ENCODE data around the gene CACNA2D1. TPM values are rescaled to one million over a fixed set of nuclear protein-coding genes. Genes with fewer than 3 reads are reported as not detected.

Gene CACNA2D1
- total RNA-seq, 1 experiment from 2014 or later: 0.27 TPM

DNA sequence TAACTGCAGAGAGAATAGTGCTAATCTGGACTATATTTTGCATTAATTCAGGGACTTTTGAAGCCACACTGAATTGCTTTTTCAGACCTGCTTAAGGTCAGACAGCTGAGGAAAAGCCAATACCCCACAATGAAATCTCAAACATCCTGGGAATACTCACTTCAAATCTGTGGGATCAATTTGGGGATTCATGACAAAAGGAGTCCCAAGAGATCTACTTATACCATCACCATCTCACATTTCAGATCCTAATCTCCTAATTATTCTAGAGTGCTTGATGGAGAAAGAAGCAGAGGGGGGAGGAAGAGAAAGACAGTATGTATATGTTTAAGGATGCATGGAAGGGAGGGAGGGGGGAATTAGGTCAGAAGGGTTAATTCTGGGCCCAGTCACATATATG, 202.2 kb downstream of the CACNA2D1 start:
- ATAC-seq (no peak), DNase-seq (ENCODE audit: low read depth, low spot score) (no peak)
- no TSS peak for BruUV-seq (replicated peaks)
- TF ChIP-seq JUND (IDR thresholded peaks at IDR 0.05) (no peak), ELF1 (IDR thresholded peaks at IDR 0.05; ENCODE audit: borderline replicate concordance, low read depth) (no peak)
- ChIA-PET CTCF (no interaction called here), POLR2A (no interaction called here), RAD21 (ENCODE audit: low non-redundant PET in 1 of 2, low total read pairs in 2 of 2, uncharacterized antibody in 2 of 2, unreplicated experiment in 2 of 2) (no interaction called here)
- Histone ChIP-seq H3K9me3 (ENCODE audit: control insufficient read depth in 1 of 2, insufficient read depth in 1 of 2, low read depth in 1 of 2, low read length in 2 of 2) (no peaks in the 10 kb centered on the region), H3K4me2 (ENCODE audit: low read length) (no peak overlapping the region), H4K20me1 (ENCODE audit: insufficient read depth) (no peaks in the 10 kb centered on the region), H3K79me2 (ENCODE audit: insufficient read depth, low read length) (no peaks in the 10 kb centered on the region), H3K36me3 (ENCODE audit: control insufficient read depth in 1 of 2, insufficient read depth in 2 of 2, low read length in 2 of 2) (no peaks in the 10 kb centered on the region), H2AFZ (ENCODE audit: low read depth, low read length, poor library complexity, severe bottlenecking) (no peak overlapping the region), H3K27me3 (ENCODE audit: insufficient read depth, low read length) (no peaks in the 10 kb centered on the region), H3K9me2 (ENCODE audit: insufficient read depth) (no peaks in the 10 kb centered on the region), H3K27ac (ENCODE audit: low read depth, low read length) (no peak overlapping the region), H3K4me1 (ENCODE audit: control insufficient read depth in 1 of 2, insufficient read depth in 2 of 2, low read length in 2 of 2) (no peaks in the 10 kb centered on the region), H3K9ac (ENCODE audit: low read length) (no peak overlapping the region), H3K4me3 (replicated peaks in 1 of 2; ENCODE audit: low read depth in 1 of 2, low read length in 2 of 2) (no peak overlapping the region)
- intact Hi-C loops (cut with micrococcal nuclease): no loop called here

- ChIA-PET POLR2A (no interaction called here), CTCF (no interaction called here), RAD21 (ENCODE audit: low non-redundant PET in 1 of 2, low total read pairs in 2 of 2, uncharacterized antibody in 2 of 2, unreplicated experiment in 2 of 2) (no interaction called here)
- H4K20me1 ChIP-seq (ENCODE audit: insufficient read depth): no peaks in the 10 kb centered on the region
- H3K79me2 ChIP-seq (ENCODE audit: insufficient read depth, low read length): no peaks in the 10 kb centered on the region
- no peaks in the 10 kb centered on the region for H3K4me1 ChIP-seq (ENCODE audit: control insufficient read depth in 1 of 2, insufficient read depth in 2 of 2, low read length in 2 of 2)
- intact Hi-C loops (cut with micrococcal nuclease): loop anchor here (10.0 kb wide), 2 partner anchors 191 to 369 kb away; no protein-coding TSS in a partner anchor
- H3K9me2 ChIP-seq (ENCODE audit: insufficient read depth): no peaks in the 10 kb centered on the region
- no peak overlapping the region for H3K9ac ChIP-seq (ENCODE audit: low read length)
- BruUV-seq (replicated peaks): no TSS peak
- DNase-seq (ENCODE audit: low read depth, low spot score): no peak
- H3K36me3 ChIP-seq (ENCODE audit: control insufficient read depth in 1 of 2, insufficient read depth in 2 of 2, low read length in 2 of 2): no peaks in the 10 kb centered on the region
- no peak overlapping the region for H2AFZ ChIP-seq (ENCODE audit: low read depth, low read length, poor library complexity, severe bottlenecking)
- no peaks in the 10 kb centered on the region for H3K9me3 ChIP-seq (ENCODE audit: control insufficient read depth in 1 of 2, insufficient read depth in 1 of 2, low read depth in 1 of 2, low read length in 2 of 2)
- no peak overlapping the region for H3K4me3 ChIP-seq (replicated peaks in 1 of 2; ENCODE audit: low read depth in 1 of 2, low read length in 2 of 2)
- no peak for ATAC-seq
- H3K4me2 ChIP-seq (ENCODE audit: low read length): no peak overlapping the region
- H3K27me3 ChIP-seq (ENCODE audit: insufficient read depth, low read length): no peaks in the 10 kb centered on the region
- no peak overlapping the region for H3K27ac ChIP-seq (ENCODE audit: low read depth, low read length)
- TF ChIP-seq POLR2AphosphoS5 (IDR thresholded peaks at IDR 0.05; ENCODE audit: low read depth, low read length) (no peak), CEBPB (IDR thresholded peaks at IDR 0.05; ENCODE audit: low read depth) (no peak), POLR2A (IDR thresholded peaks at IDR 0.05; ENCODE audit: borderline replicate concordance, extremely low read depth, insufficient read depth, insufficient read length) (no peak), YY1 (IDR thresholded peaks at IDR 0.05; ENCODE audit: extremely low read depth, insufficient replicate concordance, low read depth, low read length) (no peak), EZH2 (IDR thresholded peaks at IDR 0.05) (no peak), SIN3A (IDR thresholded peaks at IDR 0.05; ENCODE audit: low read depth) (no peak), CBX3 (IDR thresholded peaks at IDR 0.05; ENCODE audit: low read depth) (no peak), ZBTB33 (IDR thresholded peaks at IDR 0.05; ENCODE audit: extremely low read depth, insufficient replicate concordance, low read length) (no peak), ZNF274 (IDR thresholded peaks at IDR 0.05; ENCODE audit: low read depth, low read length) (no peak)
- TF ChIP-seq, protein P1, sequence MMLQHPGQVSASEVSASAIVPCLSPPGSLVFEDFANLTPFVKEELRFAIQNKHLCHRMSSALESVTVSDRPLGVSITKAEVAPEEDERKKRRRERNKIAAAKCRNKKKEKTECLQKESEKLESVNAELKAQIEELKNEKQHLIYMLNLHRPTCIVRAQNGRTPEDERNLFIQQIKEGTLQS (IDR thresholded peaks at IDR 0.05): no peak
These were observed 207.9 kb downstream of the CACNA2D1 start for GRCh38 chr7:82235713-82236112.

All from HCT116 (cell line).